PC-3 (cell line): ENCODE measurements around the gene TBPL2. TPM values are rescaled to one million over a fixed set of nuclear protein-coding genes. Genes with fewer than 3 reads are reported as not detected.

Experiments
- ATAC-seq: fragments of 200-7000 bp; cut with Tn5 transposase; 2 replicates; pipeline ENCODE4 v1.9.1; 2020; ENCODE audit warnings: mild to moderate bottlenecking, moderate library complexity
- BruUV-seq: library from RNA; stranded (reverse); fragments of 400-500 nt; replicated peaks from 2 replicates; lab custom pipeline; 2021; lab: Mats Ljungman, UMichigan
- CTCF ChIA-PET: fragments of 300-600 bp; sonication (Branson Sonifier 250); formaldehyde crosslinking; loops from one replicate; lab custom pipeline; 2022; ENCODE audit warnings: antibody characterized with exemption; lab: Charles Lee
- POLR2A ChIA-PET: fragments of 300-600 bp; sonication (Branson Sonifier 250); formaldehyde crosslinking; loops from one replicate; lab custom pipeline; 2022; ENCODE audit warnings: antibody characterized with exemption; ENCODE audit not compliant: unreplicated experiment; lab: Charles Lee
- DNase-seq: peaks from one replicate; pipeline ENCODE4 v3.0.0-alpha.2; 2015
- H2AFZ ChIP-seq: fragments of 300-600 bp; sonication (generic); 2 replicates; pipeline ENCODE4 v1.6.0; 2016; ENCODE audit warnings: antibody characterized with exemption, low read length
- H3F3A ChIP-seq: fragments of 300-600 bp; sonication (generic); one replicate; pipeline ENCODE4 v1.6.0; 2017; ENCODE audit warnings: antibody characterized with exemption, low read length, control low read depth, mild to moderate bottlenecking; ENCODE audit not compliant: unreplicated experiment
- H3K27ac ChIP-seq: fragments of 300-600 bp; sonication (generic); 2 replicates; pipeline ENCODE4 v1.5.1; 2016; ENCODE audit warnings: mild to moderate bottlenecking, low read length
- H3K27me3 ChIP-seq: fragments of 300-600 bp; sonication (generic); 2 replicates; pipeline ENCODE4 v1.6.1; 2016; ENCODE audit warnings: low read length, mixed read lengths
- H3K36me3 ChIP-seq: fragments of 300-600 bp; sonication (generic); 2 replicates; pipeline ENCODE4 v1.6.1; 2016; ENCODE audit warnings: low read depth, mixed run types, low read length, mixed read lengths
- H3K4me1 ChIP-seq: fragments of 300-600 bp; sonication (generic); 2 replicates; pipeline ENCODE4 v1.5.1; 2016; ENCODE audit warnings: low read length; ENCODE audit not compliant: insufficient read depth
- H3K4me2 ChIP-seq: fragments of 300-600 bp; sonication (generic); 2 replicates; pipeline ENCODE4 v1.6.0; 2016; ENCODE audit warnings: low read length
- H3K4me3 ChIP-seq: fragments of 300-600 bp; sonication (generic); 2 replicates; pipeline ENCODE4 v1.5.1; 2016; ENCODE audit warnings: mild to moderate bottlenecking, low read length, mixed read lengths
- H3K79me2 ChIP-seq: fragments of 300-600 bp; sonication (generic); 2 replicates; pipeline ENCODE4 v1.6.1; 2017; ENCODE audit warnings: low read length, mixed read lengths
- H3K9ac ChIP-seq: fragments of 300-600 bp; sonication (generic); 2 replicates; pipeline ENCODE4 v1.6.0; 2016; ENCODE audit warnings: mild to moderate bottlenecking, low read length
- H3K9me2 ChIP-seq: fragments of 300-600 bp; sonication (generic); replicated peaks from 2 replicates; pipeline ENCODE4 v1.6.1; 2016; ENCODE audit warnings: mixed run types, low read length, mixed read lengths
- H3K9me3 ChIP-seq: fragments of 300-600 bp; sonication (generic); 2 replicates; pipeline ENCODE4 v1.6.1; 2016; ENCODE audit warnings: low read length, mixed read lengths
- H4K20me1 ChIP-seq: fragments of 300-600 bp; sonication (generic); 2 replicates; pipeline ENCODE4 v1.6.1; 2016; ENCODE audit warnings: low read length, mixed read lengths
- CTCF ChIP-seq: fragments of 300-600 bp; sonication (generic); conservative IDR thresholded peaks from 2 replicates; pipeline ENCODE4 v1.5.1; 2017; ENCODE audit warnings: antibody characterized with exemption, low read depth, mild to moderate bottlenecking, low read length
- EZH2 ChIP-seq: fragments of 300-600 bp; sonication (generic); IDR thresholded peaks from one replicate; pipeline ENCODE4 v1.6.1; 2017; ENCODE audit warnings: antibody characterized with exemption, mild to moderate bottlenecking, low read length; ENCODE audit not compliant: unreplicated experiment
- EZH2phosphoT487 ChIP-seq: fragments of 300-600 bp; sonication (generic); IDR thresholded peaks from 2 replicates; pipeline ENCODE4 v1.6.1; 2018; ENCODE audit warnings: mild to moderate bottlenecking, antibody characterized with exemption, low read length, borderline replicate concordance
- intact Hi-C: fragments of 100-400 bp; cut with micrococcal nuclease; formaldehyde crosslinking; loops from 2 replicates; pipeline ENCODE4 v1.9.0; 2023
- total RNA-seq: library from RNA; depleted of rRNA; stranded (reverse); fragments of >200 nt; gene quantifications from 2 replicates; pipeline ENCODE4 v1.2.3, GENCODE V29; 2014

The TBPL2 gene
- total RNA-seq, 1 experiment from 2014 or later, result not detected

- no peak overlapping the region for H3K27ac ChIP-seq
- ATAC-seq (no peak), DNase-seq (no peak)
- BruUV-seq, result no TSS peak
- no peaks in the 10 kb centered on the region for H3K79me2 ChIP-seq
- H3K27me3 ChIP-seq, result no peaks in the 10 kb centered on the region
- H2AFZ ChIP-seq, result no peak overlapping the region
- no peaks in the 10 kb centered on the region for H3F3A ChIP-seq
- no peaks in the 10 kb centered on the region for H4K20me1 ChIP-seq
- TF ChIP-seq EZH2 (no peak), EZH2phosphoT487 (no peak), CTCF (no peak)
- ChIA-PET CTCF (no interaction called here), POLR2A (no interaction called here)
- no peaks in the 10 kb centered on the region for H3K9me3 ChIP-seq
- intact Hi-C loops, result no loop called here
- H3K4me1 ChIP-seq, result no peaks in the 10 kb centered on the region
- H3K4me2 ChIP-seq, result no peak overlapping the region
- no peak overlapping the region for H3K4me3 ChIP-seq
- no peaks in the 10 kb centered on the region for H3K9me2 ChIP-seq
- H3K9ac ChIP-seq, result no peak overlapping the region
- H3K36me3 ChIP-seq, result no peaks in the 10 kb centered on the region
Observed at GRCh38 chr14:55473786-55474185, 33.4 kb upstream of the TBPL2 start.

GRCh38 chr14:55470025-55470424 lies 29.6 kb upstream of the TBPL2 start:
- Histone ChIP-seq H3K9ac (no peak overlapping the region), H3K27ac (no peak overlapping the region), H3K27me3 (no peaks in the 10 kb centered on the region), H3F3A (no peaks in the 10 kb centered on the region), H3K4me1 (no peaks in the 10 kb centered on the region), H3K4me3 (no peak overlapping the region), H3K9me3 (no peaks in the 10 kb centered on the region), H3K9me2 (no peaks in the 10 kb centered on the region), H2AFZ (peak overlapping the region; percentile 13; the same call in 1 of the 2 replicates), H4K20me1 (no peaks in the 10 kb centered on the region), H3K79me2 (no peaks in the 10 kb centered on the region), H3K36me3 (no peaks in the 10 kb centered on the region), H3K4me2 (no peak overlapping the region)
- CTCF ChIA-PET, result no interaction called here
- DNase-seq, result no peak
- POLR2A ChIA-PET, result no interaction called here
- intact Hi-C loops, result no loop called here
- no peak for ATAC-seq
- TF ChIP-seq CTCF, result no peak
- TF ChIP-seq EZH2, result no peak
- no peak for TF ChIP-seq EZH2phosphoT487
- BruUV-seq, result no TSS peak

- intact Hi-C loops, result no loop called here
- no peak for TF ChIP-seq EZH2
- TF ChIP-seq EZH2phosphoT487, result no peak
- no peak for TF ChIP-seq CTCF
- H3K27ac ChIP-seq, result no peak overlapping the region
- no TSS peak for BruUV-seq
- H3K4me3 ChIP-seq, result no peak overlapping the region
- ATAC-seq (no peak), DNase-seq (no peak)
- no peaks in the 10 kb centered on the region for H3K79me2 ChIP-seq
- H3F3A ChIP-seq, result no peaks in the 10 kb centered on the region
- peaks cover 13% of the 10 kb centered on the region for H3K4me1 ChIP-seq
- no peaks in the 10 kb centered on the region for H3K9me2 ChIP-seq
- no peak overlapping the region for H3K9ac ChIP-seq
- H3K9me3 ChIP-seq, result no peaks in the 10 kb centered on the region
- no peaks in the 10 kb centered on the region for H3K27me3 ChIP-seq
- H2AFZ ChIP-seq, result no peak overlapping the region
- H3K4me2 ChIP-seq, result no peak overlapping the region
- H4K20me1 ChIP-seq, result no peaks in the 10 kb centered on the region
- ChIA-PET POLR2A (no interaction called here), CTCF (no interaction called here)
- no peaks in the 10 kb centered on the region for H3K36me3 ChIP-seq
Observed at GRCh38 chr14:55467307-55467706, 26.9 kb upstream of the TBPL2 start.
